CD4-positive, alpha-beta T cell (primary cell): ENCODE results near the gene SIN3B. TPM values are rescaled to one million over a fixed set of nuclear protein-coding genes. Genes with fewer than 3 reads are reported as not detected.
"Not testable (repeated sequence)": the region's sequence is repeated elsewhere in the genome, so short reads cannot be mapped to it uniquely, and the experiment has no call there.

Source experiments
- ATAC-seq: fragments of 200-7000 bp; cut with Tn5 transposase; one replicate; pipeline ENCODE4 v1.10.0; 2022; ENCODE audit warnings: mild to moderate bottlenecking; ENCODE audit not compliant: poor library complexity
- CTCF ChIA-PET: fragments of 350-600 bp; sonication (Branson Sonifier 250); formaldehyde crosslinking; loops from one replicate; lab custom pipeline; 2021; ENCODE audit warnings: antibody characterized with exemption, inconsistent platforms; lab: Charles Lee
- POLR2A ChIA-PET: fragments of 350-600 bp; sonication (Branson Sonifier 250); formaldehyde crosslinking; loops from one replicate; lab custom pipeline; 2021; ENCODE audit warnings: antibody characterized with exemption, inconsistent platforms; lab: Charles Lee
- DNase-seq, 14 experiments: peaks; one replicate each; pipeline ENCODE4 v3.0.0-alpha.2; 2013 to 2020; ENCODE audit warnings: mixed read lengths in 2 of 14
- H3K27ac ChIP-seq, 2 donors: one replicate each; pipeline versions ENCODE4 v1.5.1 to v1.7.0; 2013; ENCODE audit warnings: low read length in 2 of 2, low read depth in 1 of 2, mild to moderate bottlenecking in 1 of 2
- H3K27me3 ChIP-seq, 2 experiments: 1 replicate in 1 of 2; 2 replicates in 1 of 2; pipeline versions ENCODE4 v1.6.1 to v1.7.0; 2013; ENCODE audit warnings: low read length in 2 of 2, control low read depth in 1 of 2, mild to moderate bottlenecking in 1 of 2, moderate library complexity in 1 of 2; ENCODE audit not compliant: insufficient read depth in 2 of 2, control insufficient read depth in 1 of 2
- H3K36me3 ChIP-seq: one replicate; pipeline ENCODE4 v1.6.1; 2013; ENCODE audit warnings: low read length, control low read depth; ENCODE audit not compliant: insufficient read depth
- H3K4me1 ChIP-seq: one replicate; pipeline ENCODE4 v1.6.1; 2013; ENCODE audit warnings: low read length, control low read depth; ENCODE audit not compliant: insufficient read depth
- H3K4me3 ChIP-seq: one replicate; pipeline ENCODE4 v1.5.1; 2013; ENCODE audit warnings: mild to moderate bottlenecking, low read length, moderate library complexity
- H3K9me3 ChIP-seq, 2 experiments: 1 replicate in 1 of 2; 2 replicates in 1 of 2; pipeline versions ENCODE4 v1.6.1 to v1.7.0; 2013; ENCODE audit warnings: low read length in 2 of 2, mild to moderate bottlenecking in 2 of 2, control low read depth in 1 of 2, moderate library complexity in 1 of 2; ENCODE audit not compliant: control insufficient read depth in 1 of 2, insufficient read depth in 1 of 2
- H3K27ac Mint-ChIP-seq: one replicate; pipeline ENCODE4 v1.8.0; 2020; ENCODE audit warnings: mixed read lengths
- H3K27me3 Mint-ChIP-seq: one replicate; pipeline ENCODE4 v1.8.0; 2021; ENCODE audit warnings: mixed read lengths
- H3K36me3 Mint-ChIP-seq: one replicate; pipeline ENCODE4 v1.8.0; 2021; ENCODE audit warnings: low read depth, mixed read lengths
- H3K4me1 Mint-ChIP-seq: one replicate; pipeline ENCODE4 v1.8.0; 2021; ENCODE audit warnings: low read depth, mixed read lengths
- H3K4me3 Mint-ChIP-seq: one replicate; pipeline ENCODE4 v1.8.0; 2020; ENCODE audit warnings: mild to moderate bottlenecking, mixed read lengths
- H3K9me3 Mint-ChIP-seq: one replicate; pipeline ENCODE4 v1.8.0; 2020; ENCODE audit warnings: mixed read lengths
- CTCF ChIP-seq: fragments of 200-600 bp; IDR thresholded peaks from one replicate; pipeline ENCODE4 v1.8.0; 2022; ENCODE audit warnings: antibody characterized with exemption, mild to moderate bottlenecking
- intact Hi-C, 2 experiments: fragments of 100-400 bp; cut with DNase I in 1 of 2; cut with micrococcal nuclease in 1 of 2; formaldehyde crosslinking; loops; one replicate each; pipeline versions ENCODE4 v1.15.1 to v1.9.0; 2023 to 2025; cut with DNase I, micrococcal nuclease
- total RNA-seq, 174 experiments: library from RNA in 2 of 174; stranded (reverse) in 2 of 174; gene quantifications; one replicate each; pipeline ENCODE4 v1.2.3 and lab custom pipeline; 2021 to 2026

SIN3B gene
- total RNA-seq, 2 experiments from 2014 or later, result 52.4 to 53.7 TPM

- Histone ChIP-seq H3K27me3 (no peaks in the 10 kb centered on the region), H3K36me3 (peaks cover 59% of the 10 kb centered on the region), H3K4me1 (no peaks in the 10 kb centered on the region), H3K27ac (no peak overlapping the region), H3K4me3 (no peak overlapping the region), H3K9me3 (peaks cover 0 to 10% of the 10 kb centered on the region in 2 experiments)
- POLR2A ChIA-PET, result no interaction called here
- CTCF ChIA-PET, result no interaction called here
- intact Hi-C loops, result no loop called here
- ATAC-seq (no peak), DNase-seq (no peak)
- H3K4me3 Mint-ChIP-seq, result no peak overlapping the region
- peak overlapping the region; percentile 63 for H3K27ac Mint-ChIP-seq
- H3K4me1 Mint-ChIP-seq, result peaks cover 14% of the 10 kb centered on the region
- no peak for TF ChIP-seq CTCF
- H3K36me3 Mint-ChIP-seq, result peaks cover 73% of the 10 kb centered on the region
- H3K27me3 Mint-ChIP-seq, result no peaks in the 10 kb centered on the region
- H3K9me3 Mint-ChIP-seq, result no peaks in the 10 kb centered on the region
Measured at GRCh38 chr19:16873594-16873993, 44.4 kb downstream of the SIN3B start.

GRCh38 chr19:16874250-16874977 lies 45.2 kb downstream of the SIN3B start:
- POLR2A ChIA-PET, result no interaction called here
- Mint-ChIP-seq H3K27me3 (no peaks in the 10 kb centered on the region), H3K27ac (peak overlapping the region; percentile 63), H3K4me1 (peaks cover 14% of the 10 kb centered on the region), H3K9me3 (no peaks in the 10 kb centered on the region), H3K36me3 (peaks cover 76% of the 10 kb centered on the region), H3K4me3 (no peak overlapping the region)
- ATAC-seq (no peak), DNase-seq (no peak)
- peaks cover 0 to 16% of the 10 kb centered on the region in 2 experiments for H3K9me3 ChIP-seq
- CTCF ChIA-PET, result no interaction called here
- no peaks in the 10 kb centered on the region for H3K4me1 ChIP-seq
- H3K36me3 ChIP-seq, result peaks cover 61% of the 10 kb centered on the region
- H3K27ac ChIP-seq, result peak overlapping the region in 1 of 2 donors; percentile 6
- intact Hi-C loops, result no loop called here
- H3K4me3 ChIP-seq, result no peak overlapping the region
- H3K27me3 ChIP-seq, result no peaks in the 10 kb centered on the region
- TF ChIP-seq CTCF, result no peak

- H3K4me1 ChIP-seq, ATAC-seq, DNase-seq, H3K9me3 Mint-ChIP-seq, H3K27me3 Mint-ChIP-seq, H3K4me3 ChIP-seq, H3K4me3 Mint-ChIP-seq, H3K27me3 ChIP-seq, POLR2A ChIA-PET, intact Hi-C loops, CTCF ChIA-PET, H3K27ac ChIP-seq: not testable (repeated sequence)
- Histone ChIP-seq H3K9me3 (peaks cover 0 to 21% of the 10 kb centered on the region in 2 experiments), H3K36me3 (peaks cover 61% of the 10 kb centered on the region)
- peaks cover 76% of the 10 kb centered on the region for H3K36me3 Mint-ChIP-seq
- H3K4me1 Mint-ChIP-seq, result peaks cover 14% of the 10 kb centered on the region
- peak overlapping the region; percentile 63 for H3K27ac Mint-ChIP-seq
Measured at GRCh38 chr19:16874978-16875299, 45.7 kb downstream of the SIN3B start.
